Measurements from ENCODE around the gene ZNF609.

ZNF609 gene

DNA sequence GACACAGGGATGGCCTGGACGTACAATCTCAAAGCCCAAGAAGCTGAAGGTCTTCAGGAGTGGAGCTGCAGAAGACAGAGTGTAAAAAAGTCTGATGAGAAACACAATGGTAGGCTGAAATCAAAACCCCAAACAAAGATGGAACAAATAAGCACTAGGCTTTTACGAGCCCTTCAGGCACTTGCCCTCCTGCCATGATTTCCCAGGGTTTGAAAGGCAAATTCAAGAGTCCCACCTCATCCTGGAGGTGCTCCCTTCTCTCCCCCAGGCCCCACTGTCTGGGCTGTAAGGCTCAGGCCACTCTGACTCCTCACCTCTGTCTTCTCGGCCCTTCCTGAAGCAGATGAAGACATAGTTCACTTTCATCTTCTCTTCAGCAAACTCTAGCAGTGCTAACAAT lies 228.4 kb downstream of the ZNF609 start:
- TF ChIP-seq JUND (IDR thresholded peaks at IDR 0.05; ENCODE audit: low read depth) = no peak
- no peak for DNase-seq (ENCODE audit: low read depth in 1 of 2, low spot score in 1 of 2)
- in situ Hi-C loops (cut with HindIII; ENCODE audit: low pct_unique_long_range_greater_than_20kb, low sequenced_read_pairs) = no loop called here

- no peak for DNase-seq (ENCODE audit: low read depth in 1 of 2, low spot score in 1 of 2)
- TF ChIP-seq JUND (IDR thresholded peaks at IDR 0.05; ENCODE audit: low read depth) = no peak
- in situ Hi-C loops (cut with HindIII; ENCODE audit: low pct_unique_long_range_greater_than_20kb, low sequenced_read_pairs) = no loop called here
Observed at GRCh38 chr15:64690008-64690407, 229.6 kb downstream of the ZNF609 start.

DNA sequence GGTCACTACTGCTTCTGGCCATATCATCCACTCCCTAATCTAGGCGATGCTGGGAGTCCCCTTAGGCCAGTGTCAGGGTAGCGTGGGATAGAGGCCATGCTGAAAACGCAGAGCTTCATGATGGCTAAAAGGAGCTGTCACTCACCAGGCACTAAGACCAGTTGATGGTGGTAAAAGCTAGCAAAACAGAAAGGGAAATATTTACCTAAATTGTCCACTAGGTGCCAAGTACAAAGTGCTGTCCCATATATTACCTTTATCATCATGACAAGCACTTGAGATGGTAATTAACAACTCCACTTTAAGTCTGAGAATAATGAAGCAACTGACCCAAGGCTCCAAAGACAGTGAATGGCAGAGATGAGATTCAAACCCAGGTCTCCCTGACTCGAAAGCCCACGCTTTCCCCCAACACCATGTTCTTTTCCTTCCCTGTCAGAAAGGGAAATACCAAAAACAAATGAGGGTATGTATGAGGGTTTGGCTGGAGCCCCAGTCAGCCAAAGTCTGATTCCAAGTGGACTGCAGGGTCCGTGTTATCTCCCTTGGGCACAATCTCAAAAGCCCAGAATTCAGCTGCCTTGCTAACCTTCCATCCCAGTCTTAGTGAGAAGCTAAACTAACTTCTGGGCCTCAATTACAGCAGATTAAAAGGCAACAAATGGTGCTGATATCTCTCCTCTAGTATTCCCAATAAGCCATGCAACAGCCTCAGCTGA lies 230.4 kb downstream of the ZNF609 start:
- TF ChIP-seq JUND (IDR thresholded peaks at IDR 0.05; ENCODE audit: low read depth) = no peak
- in situ Hi-C loops (cut with HindIII; ENCODE audit: low pct_unique_long_range_greater_than_20kb, low sequenced_read_pairs) = no loop called here
- DNase-seq (ENCODE audit: low read depth in 1 of 2, low spot score in 1 of 2) = peak in 1 of 2 experiments; percentile 15

GRCh38 chr15:64691896-64692565 lies 231.7 kb downstream of the ZNF609 start:
- TF ChIP-seq JUND (IDR thresholded peaks at IDR 0.05; ENCODE audit: low read depth) = no peak
- DNase-seq (ENCODE audit: low read depth in 1 of 2, low spot score in 1 of 2) = no peak
- in situ Hi-C loops (cut with HindIII; ENCODE audit: low pct_unique_long_range_greater_than_20kb, low sequenced_read_pairs) = no loop called here

GRCh38 chr15:64693134-64693533 lies 232.8 kb downstream of the ZNF609 start:
- in situ Hi-C loops (cut with HindIII; ENCODE audit: low pct_unique_long_range_greater_than_20kb, low sequenced_read_pairs) = no loop called here
- peak in 1 of 2 experiments; percentile 36 for DNase-seq (ENCODE audit: low read depth in 1 of 2, low spot score in 1 of 2)
- no peak for TF ChIP-seq JUND (IDR thresholded peaks at IDR 0.05; ENCODE audit: low read depth)

- in situ Hi-C loops (cut with HindIII; ENCODE audit: low pct_unique_long_range_greater_than_20kb, low sequenced_read_pairs) = no loop called here
- TF ChIP-seq JUND (IDR thresholded peaks at IDR 0.05; ENCODE audit: low read depth) = no peak
- DNase-seq (ENCODE audit: low read depth in 1 of 2, low spot score in 1 of 2) = no peak
Observed at GRCh38 chr15:64694816-64695215, 234.4 kb downstream of the ZNF609 start.

DNA sequence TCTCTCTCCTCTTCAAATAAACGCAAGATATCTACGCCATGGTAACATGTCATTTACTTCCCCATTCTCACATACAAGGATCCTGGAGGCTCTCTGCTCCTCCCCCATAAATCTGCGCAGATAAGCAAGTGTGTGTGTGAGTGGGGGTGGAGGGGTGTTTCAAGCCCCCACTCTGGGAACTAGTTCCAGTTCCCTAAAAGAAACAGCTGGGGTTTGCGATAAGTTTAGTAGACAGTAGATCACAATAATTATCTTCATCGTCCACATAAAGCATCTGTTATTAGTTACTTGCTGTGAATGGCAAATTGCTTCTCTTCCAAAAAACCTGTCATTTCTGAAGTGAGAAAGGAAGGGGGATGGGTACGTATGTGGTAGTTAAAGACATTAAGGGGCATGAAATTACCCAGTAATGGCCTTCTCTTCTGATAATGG lies 235.2 kb downstream of the ZNF609 start:
- no peak for DNase-seq (ENCODE audit: low read depth in 1 of 2, low spot score in 1 of 2)
- in situ Hi-C loops (cut with HindIII; ENCODE audit: low pct_unique_long_range_greater_than_20kb, low sequenced_read_pairs) = no loop called here
- no peak for TF ChIP-seq JUND (IDR thresholded peaks at IDR 0.05; ENCODE audit: low read depth)

GRCh38 chr15:64696481-64696880 lies 236.1 kb downstream of the ZNF609 start:
- in situ Hi-C loops (cut with HindIII; ENCODE audit: low pct_unique_long_range_greater_than_20kb, low sequenced_read_pairs) = no loop called here

GRCh38 chr15:64697911-64698369 lies 237.6 kb downstream of the ZNF609 start:
- TF ChIP-seq JUND (IDR thresholded peaks at IDR 0.05; ENCODE audit: low read depth) = no peak
- in situ Hi-C loops (cut with HindIII; ENCODE audit: low pct_unique_long_range_greater_than_20kb, low sequenced_read_pairs) = no loop called here
- no peak for DNase-seq (ENCODE audit: low read depth in 1 of 2, low spot score in 1 of 2)

More at GRCh38 chr15:64696481-64696880, 236.1 kb downstream of the ZNF609 start:
- no peak for DNase-seq (ENCODE audit: low read depth in 1 of 2, low spot score in 1 of 2)
- no peak for TF ChIP-seq JUND (IDR thresholded peaks at IDR 0.05; ENCODE audit: low read depth)

DNA sequence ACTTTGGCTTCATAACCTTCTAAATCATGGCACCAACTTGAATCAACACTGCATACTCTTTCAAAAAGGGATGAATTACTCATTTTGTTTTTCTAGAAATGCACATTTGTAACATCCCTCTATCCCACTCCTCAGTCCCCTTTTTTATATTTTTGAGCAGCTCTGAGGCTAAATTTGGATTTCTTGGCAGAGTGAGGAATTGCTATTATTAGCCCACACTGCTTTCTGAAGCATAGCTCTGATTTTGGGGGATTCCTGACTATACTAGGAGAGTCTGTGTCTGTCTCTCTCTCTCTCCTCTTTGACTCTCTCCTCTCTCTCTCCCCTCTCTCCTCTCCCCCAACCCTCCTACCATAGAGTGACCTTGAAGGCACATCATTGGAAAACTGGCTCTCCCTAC lies 238.4 kb downstream of the ZNF609 start:
- DNase-seq (ENCODE audit: low read depth in 1 of 2, low spot score in 1 of 2) = no peak
- in situ Hi-C loops (cut with HindIII; ENCODE audit: low pct_unique_long_range_greater_than_20kb, low sequenced_read_pairs) = no loop called here
- TF ChIP-seq JUND (IDR thresholded peaks at IDR 0.05; ENCODE audit: low read depth) = no peak

GRCh38 chr15:64699751-64700388 lies 239.5 kb downstream of the ZNF609 start:
- DNase-seq (ENCODE audit: low read depth in 1 of 2, low spot score in 1 of 2) = peak in 1 of 2 experiments; percentile 92
- in situ Hi-C loops (cut with HindIII; ENCODE audit: low pct_unique_long_range_greater_than_20kb, low sequenced_read_pairs) = no loop called here
- TF ChIP-seq JUND (IDR thresholded peaks at IDR 0.05; ENCODE audit: low read depth) = no peak

DNA sequence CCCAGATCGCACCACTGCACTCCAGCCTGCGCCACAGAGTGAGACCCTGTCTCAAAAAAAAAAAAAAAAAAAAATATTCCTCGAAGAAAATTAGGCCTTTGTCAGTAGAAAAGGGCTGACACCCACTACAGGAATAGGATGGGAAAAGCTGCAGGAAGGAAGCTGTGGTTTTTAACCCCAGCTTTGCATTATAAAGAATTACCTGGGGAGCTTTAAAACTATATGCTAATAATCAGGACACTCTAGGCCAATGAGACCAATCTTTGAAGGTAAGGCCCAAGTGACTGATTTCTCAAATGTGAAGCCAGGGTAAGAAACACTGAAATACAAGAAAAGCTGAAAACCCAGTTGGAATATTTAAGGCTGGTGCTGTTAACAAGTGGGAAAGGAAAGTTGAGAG lies 240.7 kb downstream of the ZNF609 start:
- no peak for DNase-seq (ENCODE audit: low read depth in 1 of 2, low spot score in 1 of 2)
- TF ChIP-seq JUND (IDR thresholded peaks at IDR 0.05; ENCODE audit: low read depth) = no peak
- in situ Hi-C loops (cut with HindIII; ENCODE audit: low pct_unique_long_range_greater_than_20kb, low sequenced_read_pairs) = no loop called here

Measured in T47D (cell line).